Vagina (tissue), 2 donors: ENCODE results near the gene S1PR5. TPM values are rescaled to one million over a fixed set of nuclear protein-coding genes. Genes with fewer than 3 reads are reported as not detected.
"Not testable (repeated sequence)": the region's sequence is repeated elsewhere in the genome, so short reads cannot be mapped to it uniquely, and the experiment has no call there.

Source experiments
- DNase-seq, 2 donors: peaks; one replicate each; pipeline ENCODE4 v3.0.0-alpha.2; 2017; ENCODE audit errors: extremely low spot score in 2 of 2
- H3K27ac ChIP-seq: fragments of 200-600 bp; sonication (generic); one replicate; pipeline ENCODE4 v1.5.1; 2019
- H3K27me3 ChIP-seq: fragments of 200-600 bp; sonication (generic); one replicate; pipeline ENCODE4 v1.5.1; 2019
- H3K36me3 ChIP-seq, 2 donors: fragments of 200-600 bp; sonication (generic); one replicate each; pipeline ENCODE4 v1.5.1; 2017 to 2019
- H3K4me1 ChIP-seq: fragments of 200-600 bp; sonication (generic); one replicate; pipeline ENCODE4 v1.5.1; 2019
- H3K4me3 ChIP-seq, 2 donors: fragments of 200-600 bp; sonication (generic); 1 replicate in 1 of 2; 2 replicates in 1 of 2; pipeline ENCODE4 v1.5.1; 2016 to 2019
- H3K9me3 ChIP-seq: fragments of 200-600 bp; sonication (generic); one replicate; pipeline ENCODE4 v1.5.1; 2019
- CTCF ChIP-seq, 3 experiments: fragments of 450-650 bp in 2 of 3; fragments of 200-600 bp in 1 of 3; sonication (generic) in 1 of 3; IDR thresholded peaks; one replicate each; pipeline ENCODE4 v1.5.1; 2017 to 2019; ENCODE audit warnings: antibody characterized with exemption in 3 of 3, mild to moderate bottlenecking in 2 of 3, moderate library complexity in 2 of 3
- POLR2A ChIP-seq, 2 donors: fragments of 450-650 bp; IDR thresholded peaks; one replicate each; pipeline ENCODE4 v1.6.1; 2017; ENCODE audit warnings: antibody characterized with exemption in 2 of 2, mild to moderate bottlenecking in 2 of 2, moderate library complexity in 2 of 2
- POLR2AphosphoS5 ChIP-seq, 2 donors: sonication (generic); formaldehyde crosslinking; IDR thresholded peaks; one replicate each; pipeline ENCODE4 v1.9.0; 2017; ENCODE audit warnings: antibody characterized with exemption in 2 of 2, mild to moderate bottlenecking in 2 of 2, low read depth in 1 of 2; ENCODE audit not compliant: insufficient read depth in 1 of 2
- intact Hi-C: fragments of 100-400 bp; cut with DNase I; formaldehyde crosslinking; loops from one replicate; pipeline ENCODE4 v1.15.1; 2023
- total RNA-seq: library from RNA; depleted of rRNA; stranded (reverse); fragments of >200 nt; gene quantifications from one replicate; pipeline ENCODE4 v1.2.3, GENCODE V29; 2016

S1PR5 gene
- total RNA-seq, 1 donor from 2014 or later, result 36.6 TPM

- Histone ChIP-seq H3K9me3 (no peaks in the 10 kb centered on the region), H3K27me3 (no peaks in the 10 kb centered on the region), H3K4me3 (no peak overlapping the region), H3K36me3 (no peaks in the 10 kb centered on the region), H3K27ac (no peak overlapping the region), H3K4me1 (peaks cover 5% of the 10 kb centered on the region)
- TF ChIP-seq POLR2A (IDR thresholded peaks at IDR 0.05) (no peak), CTCF (IDR thresholded peaks at IDR 0.05) (no peak), POLR2AphosphoS5 (IDR thresholded peaks at IDR 0.05; ENCODE audit: insufficient read depth in 1 of 2, low read depth in 1 of 2) (peak in 1 of 2 donors; percentile 84)
- intact Hi-C loops, result no loop called here
- no peak for DNase-seq
These were observed 16.6 kb upstream of the S1PR5 start for GRCh38 chr19:10533646-10534386.

GRCh38 chr19:10532457-10532856, 15.2 kb upstream of the S1PR5 start:
- no peak for DNase-seq
- H3K27ac ChIP-seq, result no peak overlapping the region
- intact Hi-C loops, result no loop called here
- H3K4me1 ChIP-seq, result peaks cover 5% of the 10 kb centered on the region
- H3K9me3 ChIP-seq, result no peaks in the 10 kb centered on the region
- no peaks in the 10 kb centered on the region for H3K27me3 ChIP-seq
- no peak overlapping the region for H3K4me3 ChIP-seq
- H3K36me3 ChIP-seq, result no peaks in the 10 kb centered on the region
- TF ChIP-seq POLR2AphosphoS5 (IDR thresholded peaks at IDR 0.05; ENCODE audit: insufficient read depth in 1 of 2, low read depth in 1 of 2), result no peak
- no peak for TF ChIP-seq POLR2A (IDR thresholded peaks at IDR 0.05)
- no peak for TF ChIP-seq CTCF (IDR thresholded peaks at IDR 0.05)

- H3K27ac ChIP-seq, H3K4me3 ChIP-seq, H3K4me1 ChIP-seq, H3K36me3 ChIP-seq, intact Hi-C loops, DNase-seq, H3K9me3 ChIP-seq, H3K27me3 ChIP-seq: not testable (repeated sequence)
These were observed 9.6 kb upstream of the S1PR5 start for GRCh38 chr19:10526887-10527286.

- intact Hi-C loops, result no loop called here
These were observed 8.4 kb upstream of the S1PR5 start for GRCh38 chr19:10525636-10526035.

GRCh38 chr19:10523135-10523636, 5.9 kb upstream of the S1PR5 start:
- no peak for DNase-seq
- Histone ChIP-seq H3K4me1 (peaks cover 19% of the 10 kb centered on the region), H3K27me3 (no peaks in the 10 kb centered on the region), H3K4me3 (no peak overlapping the region), H3K36me3 (no peaks in the 10 kb centered on the region), H3K27ac (no peak overlapping the region), H3K9me3 (no peaks in the 10 kb centered on the region)
- TF ChIP-seq POLR2AphosphoS5 (IDR thresholded peaks at IDR 0.05; ENCODE audit: insufficient read depth in 1 of 2, low read depth in 1 of 2), result no peak
- no peak for TF ChIP-seq POLR2A (IDR thresholded peaks at IDR 0.05)
- no peak for TF ChIP-seq CTCF (IDR thresholded peaks at IDR 0.05)
- intact Hi-C loops, result no loop called here

More at GRCh38 chr19:10525636-10526035, 8.4 kb upstream of the S1PR5 start:
- Histone ChIP-seq H3K9me3 (no peaks in the 10 kb centered on the region), H3K27ac (no peak overlapping the region), H3K27me3 (no peaks in the 10 kb centered on the region), H3K4me3 (no peak overlapping the region), H3K4me1 (peaks cover 7% of the 10 kb centered on the region), H3K36me3 (no peaks in the 10 kb centered on the region)
- TF ChIP-seq CTCF (IDR thresholded peaks at IDR 0.05), result no peak
- no peak for TF ChIP-seq POLR2A (IDR thresholded peaks at IDR 0.05)
- no peak for TF ChIP-seq POLR2AphosphoS5 (IDR thresholded peaks at IDR 0.05; ENCODE audit: insufficient read depth in 1 of 2, low read depth in 1 of 2)
- no peak for DNase-seq
